Heart left ventricle (tissue), 13 donors: ENCODE results near the gene SCRN1.

Experiments
- POLR2A ChIP-seq, 2 donors: fragments of 450-650 bp; IDR thresholded peaks; one replicate each; pipeline ENCODE4 v1.6.1; 2017; ENCODE audit warnings: antibody characterized with exemption in 2 of 2, mild to moderate bottlenecking in 2 of 2, moderate library complexity in 2 of 2
- TF ChIP-seq, protein P1 (sequence below), 12 donors: fragments of 200-600 bp; sonication (generic) in 4 of 12; IDR thresholded peaks; one replicate each; pipeline versions ENCODE4 v1.5.0 to v1.8.0; 2018 to 2022; ENCODE audit warnings: antibody characterized with exemption in 12 of 12, mild to moderate bottlenecking in 5 of 12
- donor health status: ischemic (EF 13 %, LVEDD 7.1; RV severe dilation, severe dysfunction).
- donor health status: DM: no; HTN: yes; CAD: no.
- donor health status: DM: no; HTN: no; CAD: no.
- donor health status: ischemic (EF 25% LVEDD 6.9; RV normal size, moderate dysfunction).
- donor health status: ischemic (EF 25% LVEDD 5.7; RV mildly dilated, moderate dysfunction).
- donor health status: ischemic (EF 35%, LVEDD 5.7; RV mildly dilated, moderate dysfunction).
- donor health status: nonischemic (EF 11% LVEDD 7.7; RV severe dilation, severe dysfunction).
- donor health status: DM: yes; HTN: yes; CAD: no.
- donor health status: PGD.
- donor health status: ischemic (EF 29% LVEDD 5.4; RV normal size, mild dysfunction).
- donor health status: nonischemic (EF 23%, LVEDD 6.1; RV moderate dilation, normal function).

DNA sequence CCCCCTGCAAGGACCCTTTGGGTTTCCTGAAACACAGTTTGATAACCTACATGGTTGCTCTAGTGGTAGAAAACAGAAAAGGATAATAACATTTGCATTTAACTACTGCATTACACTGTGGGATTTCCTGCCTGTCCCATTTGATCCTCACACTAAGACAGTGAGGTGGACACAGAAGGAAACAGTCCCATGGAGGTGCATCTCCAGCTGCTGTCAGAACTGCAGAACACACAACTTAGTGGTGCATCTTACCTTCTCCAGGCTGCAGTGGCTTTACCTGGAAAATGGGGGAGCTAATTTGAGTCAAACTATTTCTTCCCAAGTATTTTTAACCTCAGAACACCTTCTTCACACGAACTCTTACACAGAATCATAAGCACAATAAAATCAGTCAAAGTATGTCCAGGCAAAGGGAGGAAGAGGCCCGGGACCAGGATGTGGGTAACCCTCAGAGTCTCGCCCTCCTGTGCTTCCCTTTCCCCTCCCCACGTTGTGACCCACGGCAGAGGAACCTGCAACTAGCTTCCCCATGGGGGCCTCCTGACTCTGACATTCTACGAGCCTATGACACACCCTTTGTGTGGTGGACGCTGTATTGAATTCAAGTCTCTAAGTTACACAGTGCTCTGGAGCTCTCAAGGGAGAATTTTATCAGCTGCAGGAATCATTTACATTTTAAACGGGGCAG, 33.7 kb downstream of the SCRN1 start:
- TF ChIP-seq POLR2A (IDR thresholded peaks at IDR 0.05) = no peak
- TF ChIP-seq, protein P1, sequence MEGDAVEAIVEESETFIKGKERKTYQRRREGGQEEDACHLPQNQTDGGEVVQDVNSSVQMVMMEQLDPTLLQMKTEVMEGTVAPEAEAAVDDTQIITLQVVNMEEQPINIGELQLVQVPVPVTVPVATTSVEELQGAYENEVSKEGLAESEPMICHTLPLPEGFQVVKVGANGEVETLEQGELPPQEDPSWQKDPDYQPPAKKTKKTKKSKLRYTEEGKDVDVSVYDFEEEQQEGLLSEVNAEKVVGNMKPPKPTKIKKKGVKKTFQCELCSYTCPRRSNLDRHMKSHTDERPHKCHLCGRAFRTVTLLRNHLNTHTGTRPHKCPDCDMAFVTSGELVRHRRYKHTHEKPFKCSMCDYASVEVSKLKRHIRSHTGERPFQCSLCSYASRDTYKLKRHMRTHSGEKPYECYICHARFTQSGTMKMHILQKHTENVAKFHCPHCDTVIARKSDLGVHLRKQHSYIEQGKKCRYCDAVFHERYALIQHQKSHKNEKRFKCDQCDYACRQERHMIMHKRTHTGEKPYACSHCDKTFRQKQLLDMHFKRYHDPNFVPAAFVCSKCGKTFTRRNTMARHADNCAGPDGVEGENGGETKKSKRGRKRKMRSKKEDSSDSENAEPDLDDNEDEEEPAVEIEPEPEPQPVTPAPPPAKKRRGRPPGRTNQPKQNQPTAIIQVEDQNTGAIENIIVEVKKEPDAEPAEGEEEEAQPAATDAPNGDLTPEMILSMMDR (IDR thresholded peaks at IDR 0.05) = no peak
